NOMO-1 (cell line): Measurements from ENCODE around the gene EXTL2.
"Not testable (repeated sequence)": the region's sequence is repeated elsewhere in the genome, so short reads cannot be mapped to it uniquely, and the experiment has no call there.

Experiments
- DNase-seq, 2 experiments: peaks; one replicate each; lab custom pipeline; 2025; ENCODE audit not compliant: unreplicated experiment in 2 of 2; lab: John Stamatoyannopoulos, UW

EXTL2 gene, protein sequence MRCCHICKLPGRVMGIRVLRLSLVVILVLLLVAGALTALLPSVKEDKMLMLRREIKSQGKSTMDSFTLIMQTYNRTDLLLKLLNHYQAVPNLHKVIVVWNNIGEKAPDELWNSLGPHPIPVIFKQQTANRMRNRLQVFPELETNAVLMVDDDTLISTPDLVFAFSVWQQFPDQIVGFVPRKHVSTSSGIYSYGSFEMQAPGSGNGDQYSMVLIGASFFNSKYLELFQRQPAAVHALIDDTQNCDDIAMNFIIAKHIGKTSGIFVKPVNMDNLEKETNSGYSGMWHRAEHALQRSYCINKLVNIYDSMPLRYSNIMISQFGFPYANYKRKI

DNA sequence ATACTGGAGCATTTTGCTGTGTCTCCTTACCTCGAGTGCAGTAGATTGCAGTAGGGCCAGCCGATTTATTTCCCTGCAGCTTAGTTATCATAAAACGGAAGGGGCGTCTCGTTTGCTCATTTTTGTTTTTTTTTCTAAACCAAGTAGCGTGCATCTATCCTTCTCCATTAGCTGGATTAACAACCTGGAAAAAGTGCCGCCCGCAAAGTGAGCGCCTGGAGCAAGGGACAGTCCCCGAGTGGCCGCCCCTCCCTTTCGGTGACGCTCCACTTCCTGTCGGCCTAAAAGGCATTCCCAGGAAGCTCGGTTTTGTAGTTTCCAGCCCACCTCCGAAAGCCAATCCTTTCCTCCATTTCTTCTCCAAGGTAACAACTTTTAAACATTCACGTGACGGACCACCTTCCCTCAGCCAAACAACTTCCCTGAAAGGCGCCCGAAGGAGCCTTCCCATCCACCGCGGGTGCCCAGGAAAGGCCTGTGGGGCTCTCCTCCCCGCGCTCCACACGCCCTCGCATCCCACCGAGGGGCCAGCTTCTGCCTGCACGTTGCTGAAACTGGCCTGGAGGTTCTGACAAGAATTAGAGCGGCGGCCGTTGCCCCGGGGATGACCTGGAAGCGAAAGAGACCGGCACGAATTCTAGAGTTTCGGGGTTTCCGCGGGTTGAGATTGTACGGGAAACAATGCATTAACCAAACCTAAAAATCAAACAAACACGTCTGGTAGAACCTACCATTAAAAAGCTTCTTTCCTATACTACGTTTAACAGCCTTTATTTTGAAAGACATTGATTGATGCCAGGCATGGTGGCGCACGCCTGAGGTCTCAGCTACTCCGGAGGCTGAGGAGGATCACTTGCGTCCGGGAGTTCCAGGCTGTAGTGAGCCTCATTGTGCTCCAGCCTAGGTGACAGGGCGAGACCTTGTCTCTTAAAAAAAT is at the start of gene EXTL2:
TSS of gene EXTL2 (minus strand) at position 240 of the 937 bp plus-strand sequence. CDS start 6,085 bp downstream, outside the sequence.
- DNase-seq: peak; percentile 46 to 47

DNA sequence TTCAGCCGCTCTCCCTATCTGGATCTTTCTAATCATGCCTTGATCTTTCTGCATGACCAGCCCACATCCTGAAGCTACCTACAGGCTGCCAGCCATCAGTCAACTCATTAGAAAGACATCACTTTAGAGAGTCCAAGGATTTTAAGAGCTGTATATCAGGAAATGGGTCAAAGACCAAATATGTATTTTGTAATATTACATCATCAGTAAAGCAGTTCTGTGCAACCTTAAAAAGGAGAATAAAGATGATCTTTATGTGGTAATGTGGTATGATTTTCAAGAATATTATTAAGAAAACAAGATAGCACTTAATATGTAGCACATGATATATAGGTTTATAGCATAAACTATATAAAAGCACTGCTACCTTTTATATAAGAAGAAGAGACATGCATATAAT is 48.9 kb upstream of the EXTL2 start:
- no peak for DNase-seq

DNA sequence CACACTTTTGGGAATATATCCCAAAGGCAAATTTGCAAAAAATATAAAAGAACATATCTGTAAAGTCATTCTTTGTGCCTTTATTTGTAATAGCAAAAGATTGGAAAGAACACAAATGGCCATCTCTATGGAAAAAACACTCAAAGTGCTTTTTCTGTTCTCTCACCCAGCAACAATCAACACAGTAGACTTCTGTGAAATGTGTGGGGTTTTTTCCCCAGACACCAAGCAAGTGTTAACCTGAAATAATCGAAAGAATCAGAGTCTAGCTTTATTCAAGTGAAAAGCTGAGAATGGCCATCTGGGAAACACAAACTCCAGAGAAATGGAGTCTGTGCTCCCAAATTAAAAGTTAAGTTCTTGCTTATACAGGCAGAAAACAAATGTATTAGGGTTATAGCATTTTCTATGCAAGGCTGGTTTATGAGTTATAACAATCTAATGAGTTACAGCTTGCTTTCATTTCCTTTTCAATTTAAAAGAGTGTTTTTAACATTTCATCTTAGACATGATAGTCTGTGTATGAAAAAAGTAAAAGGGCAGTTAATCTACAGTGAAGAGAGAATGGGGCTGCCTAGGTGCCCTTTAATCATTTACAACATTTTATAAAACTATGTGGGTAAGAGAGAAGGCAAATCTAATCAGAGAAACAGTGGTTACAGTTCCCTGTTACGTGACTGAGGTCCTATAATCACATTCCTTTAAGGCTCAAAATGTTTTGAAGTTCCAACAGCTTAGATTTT is 47.8 kb upstream of the EXTL2 start:
- no peak for DNase-seq

DNA sequence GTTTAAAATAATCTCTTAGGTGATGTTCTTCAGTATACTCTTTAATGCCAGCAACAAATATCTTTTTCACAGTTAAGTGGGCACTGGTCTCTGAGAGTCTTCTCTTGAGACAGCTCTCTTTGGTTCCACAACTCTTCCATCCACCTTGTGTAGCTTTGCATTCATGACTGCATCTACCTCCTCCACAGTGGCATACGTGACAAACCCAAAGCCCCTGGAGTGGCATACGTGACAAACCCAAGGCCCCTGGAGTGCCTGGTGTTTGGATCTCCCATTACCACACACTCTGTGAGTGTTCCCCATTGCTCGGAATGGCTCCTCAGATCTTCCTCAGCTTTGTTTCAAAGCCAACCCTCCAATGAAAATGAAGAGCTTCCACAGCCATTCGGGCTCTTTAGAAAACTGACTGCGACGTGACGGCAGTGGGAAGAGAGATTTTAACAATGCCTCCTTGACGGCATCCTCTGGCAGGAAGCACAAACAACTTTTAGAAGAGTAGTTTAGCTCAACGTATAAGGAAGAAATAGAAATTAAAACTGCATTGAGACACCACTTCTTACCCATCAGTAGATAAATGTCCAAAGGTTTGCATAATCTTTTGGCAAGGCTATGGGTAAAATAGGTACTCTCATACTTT is 47.1 kb upstream of the EXTL2 start:
- DNase-seq: no peak

DNA sequence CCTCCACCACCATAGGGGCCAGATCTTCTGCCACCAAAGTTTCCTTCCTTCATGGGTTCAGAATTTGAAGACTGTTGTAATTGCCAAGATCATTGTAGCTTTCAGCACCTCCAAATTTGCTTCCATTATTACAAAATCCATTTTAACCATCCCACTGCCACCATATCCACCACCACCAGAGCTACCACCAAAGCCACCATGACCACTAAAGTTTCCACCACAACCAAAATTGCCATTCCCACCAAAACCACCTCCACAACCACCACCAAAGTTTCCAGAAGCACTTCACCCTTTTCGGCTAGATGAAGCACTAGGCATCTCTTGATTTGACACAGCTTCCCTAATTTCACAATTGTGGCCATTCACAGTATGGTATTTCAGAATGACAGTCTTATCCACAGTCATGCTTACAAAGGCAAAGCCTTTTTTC is 46.5 kb upstream of the EXTL2 start:
- DNase-seq: no peak

DNA sequence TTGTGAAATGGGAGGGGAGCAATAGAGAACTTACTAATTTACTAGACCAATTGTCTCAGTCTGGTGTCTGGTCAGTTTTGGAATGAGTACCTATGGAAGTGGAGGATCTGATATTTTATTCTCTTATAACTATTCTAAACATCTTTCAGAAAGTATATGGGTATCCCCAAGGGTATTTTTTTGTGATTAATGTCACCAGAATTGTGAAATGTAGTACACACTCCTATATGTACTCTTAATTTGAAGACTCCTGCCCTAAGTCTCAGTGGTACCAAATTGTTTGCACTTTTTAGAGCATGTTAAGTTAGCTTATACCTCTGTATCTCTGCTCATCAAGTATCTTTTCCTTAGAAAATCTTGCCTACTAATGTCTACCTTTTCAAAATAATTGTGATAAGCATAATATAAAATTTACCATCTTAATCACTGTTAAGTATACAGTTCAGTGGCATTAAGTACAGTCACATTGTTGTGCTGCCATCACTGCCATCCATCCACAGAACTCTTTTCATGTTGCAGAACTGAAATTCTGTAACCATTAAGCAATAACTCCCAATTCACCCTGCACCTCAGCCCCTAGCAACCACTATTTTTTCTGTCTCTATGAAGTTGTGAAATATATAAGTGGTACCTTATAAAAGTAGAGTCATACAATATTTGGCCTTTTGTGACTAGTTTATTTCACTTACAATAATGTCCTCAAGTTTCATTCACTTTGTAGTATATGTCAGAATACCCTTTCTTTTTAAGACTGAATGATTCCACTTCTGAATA is 41.7 kb upstream of the EXTL2 start:
- peak; percentile 46 to 71 for DNase-seq

DNA sequence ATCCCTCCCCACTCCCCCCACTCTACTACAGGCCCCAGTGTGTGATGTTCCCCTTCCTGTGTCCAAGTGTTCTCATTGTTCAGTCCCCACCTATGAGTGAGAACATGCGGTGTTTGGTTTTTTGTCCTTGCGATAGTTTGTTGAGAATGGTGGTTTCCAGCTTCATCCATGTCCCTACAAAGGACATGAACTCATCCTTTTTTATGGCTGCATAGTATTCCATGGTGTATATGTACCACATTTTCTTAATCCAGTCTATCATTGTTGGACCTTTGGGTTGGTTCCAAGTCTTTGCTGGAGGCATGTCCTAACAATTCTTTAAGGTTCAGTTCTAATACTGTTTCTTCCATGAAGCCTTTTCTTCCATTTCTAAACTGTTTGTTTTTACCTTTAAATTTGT is 38.9 kb upstream of the EXTL2 start:
- not testable (repeated sequence) for DNase-seq

DNA sequence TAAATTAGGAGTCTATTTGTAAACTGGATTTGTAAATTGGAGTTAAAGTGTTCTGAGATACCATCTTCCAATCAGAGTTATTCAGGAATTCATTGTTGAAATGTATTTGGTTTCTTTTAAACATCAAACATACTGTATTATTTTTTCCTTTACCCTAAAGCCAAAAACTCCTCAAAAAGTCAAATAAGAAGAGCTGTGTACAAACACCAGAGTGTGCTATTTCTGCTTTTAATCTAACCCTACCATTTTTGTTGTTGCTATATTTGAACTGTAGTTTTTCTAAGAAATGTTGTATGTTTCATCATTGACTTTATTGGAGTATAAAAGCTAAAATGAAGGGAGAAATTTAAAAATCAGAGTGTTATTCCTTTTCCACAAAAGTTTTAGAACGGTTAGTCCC is 37.1 kb upstream of the EXTL2 start:
- DNase-seq: no peak

DNA sequence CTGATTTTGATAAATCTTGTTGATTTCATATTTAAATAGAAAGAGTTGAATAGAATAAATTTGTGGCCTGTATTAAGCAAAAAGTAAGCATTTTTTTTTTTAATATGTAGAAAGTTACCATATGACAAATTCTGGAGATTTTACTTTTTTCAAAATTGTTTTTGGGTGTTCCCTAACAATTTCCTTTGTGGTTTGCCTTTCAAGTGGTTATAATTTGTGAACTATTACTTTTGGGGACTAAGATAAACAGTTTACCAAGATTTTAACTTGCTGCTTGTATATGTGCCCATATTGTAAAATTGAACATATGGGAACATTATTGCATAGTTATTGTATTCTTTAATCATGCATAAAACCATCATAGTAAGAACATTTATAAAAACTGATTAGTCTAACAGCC is 35.9 kb upstream of the EXTL2 start:
- DNase-seq: no peak

DNA sequence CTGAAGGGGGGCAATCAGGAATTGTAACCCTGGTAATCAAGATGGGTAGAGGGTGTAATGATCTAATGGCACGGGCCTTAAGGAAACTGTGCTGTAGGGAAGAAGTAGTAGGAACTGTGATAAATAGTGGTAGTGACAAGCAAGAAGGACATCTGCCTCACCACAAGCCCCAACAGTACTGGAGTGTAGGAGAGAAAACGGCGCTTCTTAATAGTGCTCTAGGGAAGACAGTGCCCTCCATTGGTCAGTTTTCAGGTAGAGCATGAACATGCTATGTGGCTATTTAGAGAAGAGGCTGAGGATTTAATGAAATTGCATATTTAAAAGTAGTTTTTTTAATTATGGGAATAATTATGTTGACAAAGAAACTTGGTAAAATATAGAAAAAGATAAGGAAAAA is 33.5 kb upstream of the EXTL2 start:
- no peak for DNase-seq

DNA sequence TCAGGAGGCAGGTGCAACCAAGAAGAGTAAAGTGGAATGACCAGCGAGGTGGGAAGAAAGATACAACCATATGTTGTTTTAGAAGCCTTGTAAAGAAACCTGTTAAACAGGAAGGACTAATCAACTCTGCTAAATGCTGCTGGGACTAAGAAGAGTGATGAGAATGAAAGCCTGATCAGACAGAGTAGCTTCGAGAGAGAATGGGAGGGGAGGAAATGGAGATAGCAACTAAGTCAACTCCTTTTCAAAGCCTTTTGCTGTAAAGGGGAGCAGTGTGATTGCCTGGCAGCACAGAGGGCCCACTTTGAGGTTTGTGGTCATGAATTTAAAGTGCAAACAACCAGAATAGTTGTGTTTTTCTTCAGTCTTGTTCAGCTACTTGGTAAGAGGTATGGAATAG is 32.6 kb upstream of the EXTL2 start:
- DNase-seq: no peak

DNA sequence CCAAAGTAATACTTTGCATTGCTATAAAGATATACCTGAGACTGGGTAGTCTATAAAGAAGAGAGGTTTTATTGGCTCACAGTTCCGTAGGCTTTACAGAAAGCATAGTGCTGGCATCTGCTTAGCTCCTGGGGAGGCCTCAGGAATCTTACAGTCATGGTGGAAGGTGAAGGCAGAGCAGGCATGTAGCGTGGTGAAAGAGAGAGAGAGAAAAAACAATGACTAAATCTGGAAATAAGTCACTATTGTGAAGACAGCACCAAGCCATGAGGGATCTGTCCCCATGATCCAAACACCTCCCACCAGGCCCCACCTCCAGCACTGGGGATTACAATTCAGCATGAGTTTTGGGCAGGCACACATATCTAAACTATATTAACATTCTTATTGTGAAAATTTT is 31.6 kb upstream of the EXTL2 start:
- no peak for DNase-seq

DNA sequence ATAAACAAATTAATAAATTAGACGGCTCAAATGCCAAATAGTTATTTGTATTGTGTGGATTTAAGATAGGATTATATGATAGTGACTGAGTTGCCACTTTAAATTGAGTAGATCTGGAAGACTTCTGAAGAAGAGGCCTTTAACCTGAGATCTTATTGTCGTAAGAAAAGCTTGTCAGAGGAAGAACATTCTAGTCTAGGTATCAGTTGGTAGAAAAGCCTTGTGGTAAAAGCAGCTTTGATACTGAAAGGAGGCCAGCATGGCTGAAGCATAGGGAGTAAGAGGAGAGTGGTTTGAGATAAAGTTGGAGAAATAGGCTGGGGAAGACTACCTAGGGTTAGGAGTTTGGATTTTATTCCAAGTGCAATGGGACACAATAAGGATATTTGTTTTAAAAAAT is 30.3 kb upstream of the EXTL2 start:
- no peak for DNase-seq

DNA sequence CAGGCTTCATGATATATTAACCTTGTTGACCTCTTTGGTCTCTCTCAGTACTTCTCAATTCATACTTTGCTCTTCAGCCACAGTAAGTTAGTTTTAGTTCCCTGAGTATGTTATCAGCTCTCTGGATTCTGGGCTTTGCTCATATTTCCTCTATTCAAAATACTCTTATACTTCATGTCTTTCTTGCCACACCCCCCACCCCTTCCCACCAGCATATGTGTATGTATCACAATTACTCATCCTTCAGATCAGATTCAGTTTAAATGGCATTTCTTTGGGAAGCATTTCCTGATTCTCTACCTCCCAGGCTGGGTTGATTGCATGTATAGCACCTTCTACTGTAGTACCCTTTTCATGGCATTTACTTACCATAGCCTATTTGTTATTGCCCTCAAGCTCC is 29.6 kb upstream of the EXTL2 start:
- DNase-seq: no peak

DNA sequence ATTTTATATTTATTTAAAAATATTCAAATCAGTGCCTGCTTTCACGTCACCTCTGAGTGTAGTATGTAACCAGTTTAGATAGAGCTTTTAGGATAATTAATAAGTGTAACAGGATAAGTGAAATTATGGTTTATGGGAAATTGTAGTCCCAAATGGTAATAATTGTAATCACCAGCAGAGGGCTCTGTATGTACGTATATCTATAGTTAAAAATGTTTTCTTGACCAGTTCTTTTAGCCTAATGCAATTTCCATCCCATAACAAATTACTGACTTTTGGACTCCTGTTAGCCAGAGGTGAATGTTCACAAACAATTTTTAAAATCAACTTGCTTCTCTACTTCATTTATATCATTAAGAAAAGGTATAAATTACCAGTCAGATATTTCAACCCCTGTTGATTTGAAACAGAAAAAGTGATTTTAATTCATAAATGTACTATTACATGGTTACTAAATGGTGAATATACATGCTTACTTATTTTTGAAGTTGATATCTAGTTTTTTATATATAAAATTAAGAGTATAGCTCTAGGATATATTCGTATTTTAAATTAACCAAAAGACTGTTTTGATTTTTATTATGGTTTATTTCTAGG is 26.6 kb upstream of the EXTL2 start:
- DNase-seq: peak in 1 of 2 experiments; percentile 55

DNA sequence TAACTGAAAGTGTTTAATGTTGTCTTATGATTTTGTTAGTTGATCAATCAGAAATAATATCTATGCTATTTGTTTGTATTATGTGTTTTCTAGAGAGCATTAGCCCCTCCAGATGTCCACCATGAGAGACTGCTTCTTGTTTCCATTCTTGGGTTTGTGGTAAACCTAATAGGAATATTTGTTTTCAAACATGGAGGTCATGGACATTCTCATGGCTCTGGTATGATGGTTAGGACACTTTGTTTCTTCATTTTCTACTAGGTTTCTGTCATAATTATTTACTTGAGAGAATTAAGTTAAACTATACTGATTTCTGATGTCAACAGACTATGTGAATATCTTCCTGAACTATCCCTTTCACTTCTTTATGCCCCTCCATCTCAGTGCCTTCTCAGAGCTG is 17.4 kb upstream of the EXTL2 start:
- no peak for DNase-seq

DNA sequence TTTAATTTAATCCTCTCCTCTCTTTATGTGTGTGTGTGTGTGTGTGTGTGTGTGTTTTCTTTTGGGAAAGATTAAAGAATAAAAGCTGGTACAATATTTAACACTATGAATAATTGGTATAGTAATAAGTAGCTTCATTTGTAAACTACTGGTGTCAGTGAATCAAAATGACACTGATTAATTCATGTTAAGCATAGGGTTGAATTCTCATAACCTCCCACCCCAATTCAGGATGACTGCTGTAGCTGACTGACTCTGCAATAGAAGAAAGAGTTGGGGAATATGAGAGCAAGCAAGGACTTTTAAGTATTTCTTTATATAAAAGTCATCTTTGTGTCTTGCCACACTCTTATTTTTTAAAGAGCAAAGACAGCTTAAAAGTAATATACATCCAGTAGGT is 14.4 kb upstream of the EXTL2 start:
- DNase-seq: no peak

DNA sequence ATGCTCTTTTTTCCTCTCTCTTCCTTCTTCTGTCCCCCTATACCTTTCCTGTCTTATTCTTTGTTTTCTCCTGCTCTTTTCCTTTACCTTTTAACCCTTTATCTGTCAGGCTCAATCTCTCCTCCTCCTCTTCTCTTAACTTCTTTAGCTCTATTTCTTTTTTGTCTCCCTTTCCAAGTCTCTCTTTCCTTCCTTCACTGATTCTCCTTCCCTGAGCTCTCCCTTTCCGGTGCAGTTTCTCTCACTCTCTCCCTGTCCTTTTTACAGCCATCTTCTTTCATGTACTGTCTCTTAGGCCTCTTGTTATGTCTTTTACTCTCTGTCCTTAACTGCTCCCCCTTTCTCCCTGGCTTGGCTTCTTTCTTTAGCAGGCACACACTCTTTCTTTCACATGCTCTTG is 13.2 kb upstream of the EXTL2 start:
- DNase-seq: no peak

DNA sequence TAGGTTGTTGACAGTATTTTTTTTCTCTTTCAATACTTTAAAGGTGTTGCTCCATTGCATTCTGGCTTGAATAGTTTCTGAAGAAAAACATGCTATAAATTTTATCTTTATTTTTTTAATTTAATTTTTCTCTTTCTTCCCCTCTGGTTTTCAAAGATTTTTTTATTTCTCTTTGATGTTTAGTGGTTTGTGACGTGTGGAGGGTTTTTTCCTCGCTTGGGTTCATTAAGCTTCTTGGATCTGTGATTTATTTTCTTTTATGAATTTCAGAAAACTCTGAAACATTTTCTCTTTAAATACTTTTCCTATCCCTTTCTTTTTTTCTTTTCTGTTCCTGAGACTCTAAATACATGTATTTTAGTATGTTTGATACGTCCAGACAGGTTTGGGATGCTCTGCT is 10.5 kb upstream of the EXTL2 start:
- no peak for DNase-seq

DNA sequence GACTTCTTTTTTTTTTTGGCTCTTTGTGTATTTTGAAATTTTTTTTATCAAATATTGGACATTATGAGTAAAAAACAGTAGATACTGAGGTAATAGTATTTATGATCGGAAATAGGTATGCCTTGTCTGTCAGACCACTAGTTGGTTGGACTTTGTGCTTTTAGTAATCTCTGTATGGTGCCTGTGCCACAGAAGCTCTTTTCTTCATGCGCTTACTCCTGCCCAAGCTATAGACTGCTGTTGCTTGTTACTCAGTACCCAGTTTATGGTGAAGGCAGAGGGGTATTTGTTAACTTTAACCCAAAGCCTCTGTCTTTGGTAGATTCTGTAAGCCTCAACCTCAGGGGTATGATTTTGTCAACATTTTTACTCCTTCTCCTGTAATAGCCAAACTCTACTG is 9.9 kb upstream of the EXTL2 start:
- DNase-seq: no peak
